Astrocyte of the spinal cord (primary cell): Measurements from ENCODE around the gene EPHX1.
"Not testable (repeated sequence)": the region's sequence is repeated elsewhere in the genome, so short reads cannot be mapped to it uniquely, and the experiment has no call there.

Experiments used
- DNase-seq: peaks from one replicate; pipeline ENCODE4 v3.0.0; 2011; ENCODE audit warnings: low read depth, low spot score
- H3K4me3 ChIP-seq: 2 replicates; pipeline ENCODE4 v1.5.1; 2011; ENCODE audit warnings: low read depth, mild to moderate bottlenecking, low read length, moderate library complexity
- in situ Hi-C: cut with HindIII; loops from 2 replicates; pipeline ENCODE4 v1.10.0; 2017; ENCODE audit warnings: low sequenced_read_pairs
- TF ChIP-seq, protein P1 (sequence below): IDR thresholded peaks from 2 replicates; pipeline ENCODE4 v1.5.1; 2012; ENCODE audit warnings: low read depth, mild to moderate bottlenecking, low read length, inconsistent platforms

EPHX1 gene

DNA sequence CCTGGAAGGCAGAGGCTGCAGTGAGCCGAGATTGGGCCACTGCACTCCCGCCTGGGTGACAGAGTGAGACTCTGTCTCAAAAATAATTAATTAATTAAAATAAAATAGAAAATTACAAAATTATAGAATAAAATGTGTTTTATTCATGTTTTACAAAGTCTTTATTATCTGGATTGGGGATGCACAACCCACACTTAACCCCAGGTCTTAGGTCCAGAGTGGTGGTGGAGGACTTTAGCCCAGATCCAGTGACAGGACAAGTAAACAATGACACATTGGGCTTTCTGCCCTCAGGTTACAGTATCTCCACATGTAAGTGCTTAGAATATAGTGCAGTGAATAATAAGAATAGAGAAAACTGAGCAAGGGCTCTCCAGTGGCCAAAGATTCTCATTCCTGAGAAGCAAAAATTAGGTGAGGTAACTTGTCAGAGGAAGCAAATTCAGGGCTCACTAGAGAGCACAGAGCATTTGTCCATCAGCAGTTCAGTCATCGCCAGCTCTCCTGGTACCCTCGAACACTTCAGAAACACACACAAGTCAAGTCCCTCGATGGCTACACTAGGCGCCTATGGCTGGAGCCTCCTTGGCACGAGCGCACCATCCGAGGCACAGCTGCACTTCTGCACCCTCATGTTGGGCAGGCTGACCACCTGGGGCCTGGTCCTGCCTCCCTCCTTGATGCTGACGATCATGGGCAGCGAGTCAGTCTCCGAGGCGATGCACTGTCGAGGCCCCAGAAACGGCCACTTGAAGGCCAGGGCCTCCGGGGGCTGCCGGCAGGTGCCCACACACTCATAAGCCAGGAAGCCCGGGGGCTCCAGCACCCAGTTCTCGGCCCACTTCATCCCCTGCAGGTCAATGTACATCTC is 76.5 kb downstream of the EPHX1 start:
- TF ChIP-seq, protein P1, sequence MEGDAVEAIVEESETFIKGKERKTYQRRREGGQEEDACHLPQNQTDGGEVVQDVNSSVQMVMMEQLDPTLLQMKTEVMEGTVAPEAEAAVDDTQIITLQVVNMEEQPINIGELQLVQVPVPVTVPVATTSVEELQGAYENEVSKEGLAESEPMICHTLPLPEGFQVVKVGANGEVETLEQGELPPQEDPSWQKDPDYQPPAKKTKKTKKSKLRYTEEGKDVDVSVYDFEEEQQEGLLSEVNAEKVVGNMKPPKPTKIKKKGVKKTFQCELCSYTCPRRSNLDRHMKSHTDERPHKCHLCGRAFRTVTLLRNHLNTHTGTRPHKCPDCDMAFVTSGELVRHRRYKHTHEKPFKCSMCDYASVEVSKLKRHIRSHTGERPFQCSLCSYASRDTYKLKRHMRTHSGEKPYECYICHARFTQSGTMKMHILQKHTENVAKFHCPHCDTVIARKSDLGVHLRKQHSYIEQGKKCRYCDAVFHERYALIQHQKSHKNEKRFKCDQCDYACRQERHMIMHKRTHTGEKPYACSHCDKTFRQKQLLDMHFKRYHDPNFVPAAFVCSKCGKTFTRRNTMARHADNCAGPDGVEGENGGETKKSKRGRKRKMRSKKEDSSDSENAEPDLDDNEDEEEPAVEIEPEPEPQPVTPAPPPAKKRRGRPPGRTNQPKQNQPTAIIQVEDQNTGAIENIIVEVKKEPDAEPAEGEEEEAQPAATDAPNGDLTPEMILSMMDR = no peak
- in situ Hi-C loops = no loop called here
- no peak overlapping the region for H3K4me3 ChIP-seq
- no peak for DNase-seq

DNA sequence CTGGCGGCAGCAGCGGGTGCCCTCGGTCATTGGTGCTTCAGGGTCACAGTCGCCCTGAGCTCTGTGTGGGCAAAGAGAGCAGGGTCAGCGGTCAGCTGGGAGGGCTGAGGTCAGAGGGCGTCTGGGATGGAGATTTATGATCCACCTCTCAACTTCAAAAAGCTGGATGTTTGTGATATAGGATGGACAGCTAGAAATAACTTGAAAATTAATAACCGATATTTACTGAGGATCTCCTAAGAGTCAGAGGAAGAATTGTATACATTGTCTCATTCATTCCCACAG is 77.0 kb downstream of the EPHX1 start:
- no peak for DNase-seq
- TF ChIP-seq, protein P1 = no peak
- in situ Hi-C loops = no loop called here

DNA sequence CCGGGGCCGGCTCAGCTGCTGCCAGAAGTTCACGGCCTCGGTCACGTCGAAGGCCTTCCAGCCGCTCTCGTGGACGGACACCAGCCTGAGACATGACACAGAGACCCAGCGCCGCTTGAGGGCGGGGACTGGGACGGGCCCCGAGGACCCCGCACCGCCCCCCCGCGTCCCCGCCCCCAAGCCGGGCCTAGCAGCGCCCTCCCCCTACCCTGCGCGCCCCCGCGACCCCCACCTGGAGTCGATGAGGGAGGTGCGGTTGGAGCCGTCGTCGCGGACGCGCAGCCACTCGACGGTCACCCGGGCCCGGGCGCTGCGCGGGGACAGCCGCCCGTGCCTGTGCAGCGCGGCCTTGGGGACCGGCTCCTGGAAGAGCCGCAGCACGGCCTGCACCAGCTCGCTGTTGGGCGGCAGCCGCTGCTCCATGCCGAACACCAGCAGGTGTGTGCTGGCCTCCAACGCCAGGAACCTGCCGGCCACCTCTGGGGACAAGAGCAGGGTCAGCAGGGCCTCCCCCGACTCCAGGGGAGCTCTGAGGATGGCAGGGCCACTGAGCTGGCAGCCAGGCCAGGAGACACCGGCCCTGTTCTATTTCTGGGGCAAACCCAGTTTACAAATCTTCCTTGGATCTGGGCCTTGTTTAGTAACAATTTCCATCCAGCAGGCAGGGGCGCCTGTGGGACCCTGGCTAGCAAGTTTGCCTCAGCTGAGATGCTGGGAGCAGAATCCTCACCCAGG is 77.8 kb downstream of the EPHX1 start:
- H3K4me3 ChIP-seq, DNase-seq, in situ Hi-C loops: not testable (repeated sequence)

More for the DNA sequence above, 77.0 kb downstream of the EPHX1 start:
- H3K4me3 ChIP-seq = no peak overlapping the region

DNA sequence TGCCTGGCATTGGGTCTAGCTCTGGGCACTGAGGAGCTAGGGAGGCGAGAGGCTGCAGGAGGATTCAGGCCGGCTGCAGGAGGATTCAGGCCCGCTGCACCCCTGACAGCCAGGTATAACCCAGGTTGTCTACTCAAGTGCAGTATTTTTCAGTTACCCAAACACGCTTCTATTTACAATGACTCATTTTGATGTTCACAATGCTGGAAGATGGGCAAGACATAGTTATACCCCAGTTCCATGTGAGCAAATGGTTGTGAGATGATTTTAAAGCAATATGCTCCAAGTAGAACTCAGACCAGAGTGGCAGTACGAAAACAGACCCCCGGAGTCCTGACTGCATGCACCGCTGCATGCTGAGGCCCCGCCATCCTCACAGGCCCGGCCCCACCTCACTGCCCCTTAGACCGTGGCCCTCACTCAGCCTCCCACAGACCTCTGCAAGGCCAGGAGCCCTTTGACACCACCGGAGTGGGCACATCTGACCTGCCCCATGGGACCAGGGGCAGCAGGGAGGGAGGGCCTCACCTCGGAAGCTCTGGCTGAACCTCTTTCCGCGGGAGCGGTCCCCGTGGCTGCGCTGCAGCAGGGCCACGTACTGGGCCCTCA is 78.5 kb downstream of the EPHX1 start:
- in situ Hi-C loops = no loop called here
- DNase-seq = no peak
- TF ChIP-seq, protein P1 = no peak
- no peak overlapping the region for H3K4me3 ChIP-seq

DNA sequence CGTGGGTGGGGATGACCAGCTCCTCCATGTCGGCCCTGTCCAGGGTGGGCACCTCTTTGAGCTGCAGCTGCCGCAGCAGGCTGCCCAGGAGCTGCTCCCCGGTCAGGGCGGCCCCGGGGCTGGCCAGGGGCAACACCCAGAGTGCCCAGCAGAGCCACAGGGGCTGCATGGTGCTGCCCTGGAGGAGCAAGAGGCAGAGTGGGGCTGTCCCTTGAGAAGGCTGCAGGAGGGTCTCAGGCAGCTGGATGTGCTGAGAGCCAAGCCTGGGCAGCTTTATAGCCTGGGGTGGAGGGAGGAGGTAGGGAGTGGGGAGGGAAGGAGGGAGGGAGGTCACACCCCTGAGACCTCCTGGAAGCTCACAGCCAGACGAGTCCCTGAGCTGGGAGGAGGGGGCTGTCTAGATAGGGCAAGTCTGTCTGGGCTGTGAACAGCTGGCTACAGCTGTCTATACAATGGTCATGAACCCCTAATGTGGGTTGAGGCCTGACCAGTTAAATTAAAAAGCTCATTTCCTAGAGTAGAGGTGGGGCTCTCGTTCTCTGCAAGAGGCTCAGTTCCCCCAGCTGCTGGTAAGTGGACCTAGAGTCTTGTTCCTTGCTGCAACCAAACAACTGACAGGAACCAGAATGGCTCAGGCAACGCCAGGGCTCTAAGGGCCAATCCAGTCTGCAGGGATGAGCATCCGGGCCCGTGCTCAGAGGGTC is 79.1 kb downstream of the EPHX1 start, which contains the start of gene LEFTY1:
Gene LEFTY1, minus strand, starts transcription at position 249 of the 704 bp plus-strand sequence. Its CDS starts 80 bp downstream, at position 169.
- no peak for DNase-seq
- in situ Hi-C loops = no loop called here
- no peak within 1 kb of the TSS for H3K4me3 ChIP-seq
- TF ChIP-seq, protein P1 = no peak

DNA sequence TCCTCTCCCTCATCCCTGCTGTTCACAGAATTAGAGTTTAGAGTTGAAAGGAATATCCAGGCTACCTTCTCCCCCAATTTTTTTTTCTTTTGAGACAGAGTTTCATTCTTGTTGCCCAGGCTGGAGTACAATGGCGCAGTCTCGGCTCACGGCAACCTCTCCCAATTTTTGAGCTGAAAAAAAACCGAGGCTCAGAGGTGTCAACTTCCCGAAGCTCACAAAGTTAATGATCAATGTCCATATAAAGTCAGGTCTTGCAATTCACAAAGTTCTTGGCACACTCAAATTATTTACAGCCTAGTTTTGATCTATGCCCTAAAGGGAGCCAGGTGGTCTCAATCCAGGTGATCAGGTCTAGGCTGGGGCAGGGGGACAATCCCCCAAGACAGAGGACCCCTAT is 79.8 kb downstream of the EPHX1 start:
- H3K4me3 ChIP-seq = no peak overlapping the region
- in situ Hi-C loops = no loop called here

More for the DNA sequence above, 79.8 kb downstream of the EPHX1 start:
- TF ChIP-seq, protein P1 = no peak
- no peak for DNase-seq
